NCI-H128 (cell line): ENCODE measurements around the gene MOCS3.

Experiments used
- DNase-seq: peaks from one replicate; lab custom pipeline; 2025; ENCODE audit not compliant: unreplicated experiment; lab: John Stamatoyannopoulos, UW

Gene MOCS3

DNA sequence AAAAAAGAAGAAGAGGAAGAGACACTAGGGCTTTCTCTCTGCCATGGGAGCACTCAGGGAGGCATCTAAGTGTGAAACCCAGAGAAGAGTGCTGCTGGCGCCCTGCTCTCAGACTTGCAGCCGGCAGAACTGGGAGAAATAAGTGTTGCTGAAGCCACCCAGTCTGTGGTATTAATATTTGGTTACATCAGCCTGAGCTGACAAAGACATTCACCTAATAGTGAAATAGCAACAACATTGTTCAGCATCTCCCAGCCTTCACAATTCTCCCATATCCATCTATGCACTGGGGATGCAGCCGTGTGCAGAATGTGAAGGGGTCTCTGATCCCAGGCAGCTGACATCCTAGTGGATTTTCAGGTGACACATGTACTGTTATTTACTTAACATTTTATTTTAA lies 52.3 kb downstream of the MOCS3 start:
- DNase-seq: no peak

DNA sequence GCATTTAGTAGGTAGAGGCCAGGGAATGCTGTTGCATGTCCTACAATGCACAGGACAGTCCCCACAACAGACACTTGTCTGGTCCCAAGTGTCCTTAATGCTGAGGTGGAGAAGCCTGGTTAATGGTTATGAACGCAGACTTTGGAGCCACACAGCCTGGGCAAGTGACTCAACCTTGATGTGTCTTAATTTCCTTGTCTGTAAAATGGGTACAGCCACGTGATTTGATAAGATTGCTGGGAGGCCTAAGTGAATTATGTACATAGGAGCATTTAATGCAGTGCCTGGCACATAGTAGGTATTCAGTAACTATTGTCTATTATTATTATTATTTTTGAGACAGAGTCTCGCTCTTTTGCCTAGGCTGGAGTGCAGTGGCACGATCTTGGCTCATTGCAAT lies 52.9 kb downstream of the MOCS3 start:
- DNase-seq: no peak

GRCh38 chr20:51012357-51012756 lies 53.7 kb downstream of the MOCS3 start:
- DNase-seq: no peak
